ENCODE data around the gene S100A9.

S100A9 gene

DNA sequence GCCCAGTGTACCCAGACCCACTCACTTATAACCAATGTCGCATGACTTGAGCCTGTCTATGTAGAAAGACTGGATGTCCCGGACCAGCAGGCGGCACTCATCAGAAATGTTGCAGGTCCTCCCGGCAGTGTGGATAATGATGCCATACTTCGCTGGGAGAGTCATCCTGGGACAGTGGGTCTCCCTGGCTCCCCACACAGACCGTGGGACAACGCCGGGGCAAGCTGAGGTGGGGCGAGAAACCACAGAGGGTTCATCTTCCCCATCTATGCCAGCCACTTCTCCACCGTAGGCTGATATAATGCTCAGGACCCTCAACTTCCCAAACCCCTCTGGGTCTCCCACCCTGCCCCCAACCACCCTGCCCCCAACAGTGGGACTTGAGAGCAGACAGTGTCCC is 17.3 kb upstream of the S100A9 start:
- DNase-seq (ENCODE audit: low read depth): no peak
- H3K4me3 ChIP-seq (ENCODE audit: control insufficient read depth, low read depth, low read length): no peak overlapping the region

DNA sequence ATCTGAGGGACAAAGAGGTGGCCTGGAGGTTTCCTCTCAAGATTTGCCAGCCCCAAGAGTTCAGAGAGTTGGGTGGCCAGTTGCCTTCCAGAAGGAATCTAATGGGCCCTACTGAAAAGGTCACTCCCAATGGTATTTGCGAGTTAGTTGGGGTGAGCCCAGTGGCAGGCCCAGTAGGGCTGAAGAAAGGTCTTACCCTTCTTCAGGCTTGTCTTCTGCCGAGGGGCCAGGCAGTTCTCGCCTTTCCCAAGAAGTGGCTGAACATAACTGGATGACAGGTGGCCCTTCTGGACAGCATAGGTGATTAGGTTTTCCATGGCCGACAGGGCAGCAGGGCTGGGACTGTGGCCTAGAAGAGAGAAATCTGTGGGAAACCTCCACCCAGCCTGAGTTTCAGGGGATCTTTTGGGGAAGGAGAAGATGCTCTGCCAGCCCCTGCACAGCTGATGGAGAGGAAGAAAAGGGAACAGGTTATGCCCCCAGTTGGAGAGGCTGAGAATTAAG is 16.2 kb upstream of the S100A9 start:
- TF ChIP-seq, protein P1, sequence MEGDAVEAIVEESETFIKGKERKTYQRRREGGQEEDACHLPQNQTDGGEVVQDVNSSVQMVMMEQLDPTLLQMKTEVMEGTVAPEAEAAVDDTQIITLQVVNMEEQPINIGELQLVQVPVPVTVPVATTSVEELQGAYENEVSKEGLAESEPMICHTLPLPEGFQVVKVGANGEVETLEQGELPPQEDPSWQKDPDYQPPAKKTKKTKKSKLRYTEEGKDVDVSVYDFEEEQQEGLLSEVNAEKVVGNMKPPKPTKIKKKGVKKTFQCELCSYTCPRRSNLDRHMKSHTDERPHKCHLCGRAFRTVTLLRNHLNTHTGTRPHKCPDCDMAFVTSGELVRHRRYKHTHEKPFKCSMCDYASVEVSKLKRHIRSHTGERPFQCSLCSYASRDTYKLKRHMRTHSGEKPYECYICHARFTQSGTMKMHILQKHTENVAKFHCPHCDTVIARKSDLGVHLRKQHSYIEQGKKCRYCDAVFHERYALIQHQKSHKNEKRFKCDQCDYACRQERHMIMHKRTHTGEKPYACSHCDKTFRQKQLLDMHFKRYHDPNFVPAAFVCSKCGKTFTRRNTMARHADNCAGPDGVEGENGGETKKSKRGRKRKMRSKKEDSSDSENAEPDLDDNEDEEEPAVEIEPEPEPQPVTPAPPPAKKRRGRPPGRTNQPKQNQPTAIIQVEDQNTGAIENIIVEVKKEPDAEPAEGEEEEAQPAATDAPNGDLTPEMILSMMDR (IDR thresholded peaks at IDR 0.05; ENCODE audit: control insufficient read depth, insufficient read depth, low read depth, low read length, missing control alignments): no peak
- no peak overlapping the region for H3K4me3 ChIP-seq (ENCODE audit: control insufficient read depth, low read depth, low read length)
- DNase-seq (ENCODE audit: low read depth): no peak

More for the DNA sequence above, 17.3 kb upstream of the S100A9 start:
- TF ChIP-seq, protein P1 (IDR thresholded peaks at IDR 0.05; ENCODE audit: control insufficient read depth, insufficient read depth, low read depth, low read length, missing control alignments): no peak

- no peak for DNase-seq (ENCODE audit: low read depth)
- TF ChIP-seq, protein P1 (IDR thresholded peaks at IDR 0.05; ENCODE audit: control insufficient read depth, insufficient read depth, low read depth, low read length, missing control alignments): no peak
- no peak overlapping the region for H3K4me3 ChIP-seq (ENCODE audit: control insufficient read depth, low read depth, low read length)
These were observed 15.5 kb upstream of the S100A9 start for GRCh38 chr1:153342178-153342577.

DNA sequence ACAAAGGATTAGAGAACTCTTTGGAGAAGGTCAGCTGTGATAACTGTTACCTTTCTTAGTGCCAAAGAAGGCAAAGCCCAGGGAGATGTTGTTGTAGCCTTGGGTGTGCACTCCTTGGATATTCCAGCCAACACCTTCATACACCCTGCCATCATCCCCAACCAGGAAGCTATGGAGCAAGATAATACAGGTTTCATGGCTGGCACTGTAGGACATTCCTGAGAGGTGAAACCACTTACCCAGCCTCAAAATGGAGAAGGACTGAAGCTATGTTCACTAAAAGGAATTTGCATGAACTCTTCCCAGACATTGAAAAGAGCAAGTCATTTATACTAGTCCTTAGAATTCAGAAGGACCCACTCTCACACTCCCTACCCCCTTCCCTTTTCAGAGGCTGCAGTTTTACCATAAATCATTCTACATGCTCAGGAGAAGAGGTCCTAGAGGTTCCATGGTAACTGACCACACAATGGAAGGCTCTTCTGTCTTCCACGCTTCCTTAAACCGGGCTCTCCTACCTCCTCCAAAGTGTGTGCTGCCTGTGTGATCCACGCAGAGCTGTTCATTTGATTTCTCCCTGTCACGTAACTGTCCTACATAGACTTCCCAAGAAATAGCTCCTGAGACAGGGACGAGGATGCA is 14.5 kb upstream of the S100A9 start:
- no peak overlapping the region for H3K4me3 ChIP-seq (ENCODE audit: control insufficient read depth, low read depth, low read length)
- no peak for DNase-seq (ENCODE audit: low read depth)
- TF ChIP-seq, protein P1 (IDR thresholded peaks at IDR 0.05; ENCODE audit: control insufficient read depth, insufficient read depth, low read depth, low read length, missing control alignments): no peak

DNA sequence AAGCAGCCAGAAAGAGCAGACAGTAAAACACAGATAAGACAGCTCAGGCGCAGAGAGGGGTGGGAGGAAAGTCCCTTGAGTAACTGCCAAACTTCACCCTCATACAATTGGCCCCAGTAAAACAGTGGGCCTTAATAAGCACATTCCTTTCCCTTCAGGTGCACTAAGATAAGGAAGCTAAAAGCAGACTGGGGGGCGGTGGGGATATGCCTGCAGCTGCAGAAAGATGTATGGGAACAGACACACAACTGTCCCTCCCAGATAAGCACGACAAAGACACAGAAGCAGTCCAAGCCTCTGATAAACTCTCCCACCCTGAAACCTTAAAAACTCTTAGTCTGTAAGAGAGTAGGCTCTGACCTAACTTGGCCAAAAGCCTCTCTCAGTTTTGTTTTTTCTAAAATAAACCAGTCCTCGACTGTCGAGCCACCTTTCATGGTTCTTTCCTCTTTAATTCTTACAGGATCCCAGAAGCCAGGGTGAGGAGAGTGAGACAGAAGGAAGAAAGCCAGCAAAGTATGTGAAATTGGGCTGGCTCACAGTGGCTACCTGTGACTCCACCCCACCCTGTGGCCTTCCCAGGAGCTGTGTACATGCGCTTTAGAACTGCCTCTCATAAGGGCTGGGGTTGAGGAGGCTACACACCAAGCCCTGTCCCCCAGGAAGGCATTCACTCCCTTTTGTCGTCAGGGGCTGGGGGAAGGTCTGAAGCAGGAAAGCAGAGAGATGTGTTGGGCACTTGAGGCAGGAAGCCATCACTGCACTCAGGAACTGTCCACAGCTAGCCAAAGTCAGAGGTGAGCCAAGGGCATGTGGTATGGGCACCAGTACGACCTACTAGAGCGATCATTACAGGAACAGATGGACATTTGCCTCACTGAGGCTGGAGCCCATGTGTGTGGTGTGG is 13.6 kb upstream of the S100A9 start:
- TF ChIP-seq, protein P1 (IDR thresholded peaks at IDR 0.05; ENCODE audit: control insufficient read depth, insufficient read depth, low read depth, low read length, missing control alignments): no peak
- DNase-seq (ENCODE audit: low read depth): no peak
- no peak overlapping the region for H3K4me3 ChIP-seq (ENCODE audit: control insufficient read depth, low read depth, low read length)

DNA sequence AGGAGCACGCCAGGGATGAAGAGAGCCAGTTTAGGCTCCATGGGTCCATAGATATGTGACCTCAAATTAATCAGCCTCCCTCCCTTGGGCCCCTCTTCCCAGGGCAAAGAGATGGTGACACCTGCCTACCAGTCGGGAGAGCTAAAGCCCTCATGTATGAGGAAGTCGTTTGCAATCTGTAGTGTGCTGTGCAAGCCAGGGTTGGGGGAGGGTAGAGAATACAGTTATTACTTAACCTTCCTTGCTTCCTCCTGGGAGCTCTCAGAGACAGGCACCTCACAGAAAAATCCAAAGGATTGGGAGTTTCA is 13.0 kb upstream of the S100A9 start:
- TF ChIP-seq, protein P1 (IDR thresholded peaks at IDR 0.05; ENCODE audit: control insufficient read depth, insufficient read depth, low read depth, low read length, missing control alignments): no peak
- H3K4me3 ChIP-seq (ENCODE audit: control insufficient read depth, low read depth, low read length): no peak overlapping the region
- DNase-seq (ENCODE audit: low read depth): no peak

Data from AG09309 (cell line).